SU-DHL-6 (cell line): ENCODE results near the gene PM20D1.
"Not testable (repeated sequence)": the region's sequence is repeated elsewhere in the genome, so short reads cannot be mapped to it uniquely, and the experiment has no call there.

Experiments used
- H2AFZ ChIP-seq: fragments of 200-600 bp; sonication (generic); 2 replicates; pipeline ENCODE4 v1.6.1; 2014; ENCODE audit warnings: low read depth, mild to moderate bottlenecking, moderate library complexity, mixed read lengths, antibody characterized with exemption, low read length; ENCODE audit not compliant: severe bottlenecking
- H3F3A ChIP-seq: fragments of 200-600 bp; shearing (Covaris generic); 2 replicates; pipeline ENCODE4 v1.6.0; 2016; ENCODE audit warnings: antibody characterized with exemption, mild to moderate bottlenecking; ENCODE audit not compliant: insufficient read depth
- H3K27ac ChIP-seq: fragments of 200-600 bp; sonication (generic); 2 replicates; pipeline ENCODE4 v1.5.1; 2016; ENCODE audit warnings: low read depth, mild to moderate bottlenecking, low read length, moderate library complexity, mixed read lengths
- H3K27me3 ChIP-seq: fragments of 200-600 bp; sonication (generic), shearing (Covaris generic); 2 replicates; pipeline ENCODE4 v1.6.0; 2014; ENCODE audit warnings: mild to moderate bottlenecking, low read length
- H3K36me3 ChIP-seq: fragments of 200-600 bp; sonication (generic); 2 replicates; pipeline ENCODE4 v1.6.1; 2014; ENCODE audit warnings: mild to moderate bottlenecking, low read length, mixed read lengths
- H3K4me2 ChIP-seq: fragments of 300-600, 200-600 bp; shearing (Covaris generic), sonication (generic); 2 replicates; pipeline ENCODE4 v1.6.0; 2014; ENCODE audit warnings: low read length, low read depth, mild to moderate bottlenecking; ENCODE audit not compliant: poor library complexity, severe bottlenecking
- H3K4me3 ChIP-seq: fragments of 200-600 bp; sonication (generic); 2 replicates; pipeline ENCODE4 v1.5.1; 2014; ENCODE audit warnings: antibody characterized with exemption, low read length, mild to moderate bottlenecking, mixed read lengths; ENCODE audit not compliant: insufficient read depth, poor library complexity, severe bottlenecking
- H3K79me2 ChIP-seq: fragments of 200-600 bp; sonication (generic); 2 replicates; pipeline ENCODE4 v1.6.1; 2014; ENCODE audit warnings: mild to moderate bottlenecking, low read length, moderate library complexity; ENCODE audit not compliant: insufficient read depth
- H3K9ac ChIP-seq: fragments of 200-600 bp; sonication (generic); 2 replicates; pipeline ENCODE4 v1.7.0; 2014; ENCODE audit warnings: mild to moderate bottlenecking, low read length
- H3K9me2 ChIP-seq: fragments of 200-600 bp; sonication (generic); replicated peaks from 2 replicates; pipeline ENCODE4 v1.6.1; 2014; ENCODE audit warnings: low read length; ENCODE audit not compliant: insufficient read depth
- H3K9me3 ChIP-seq: fragments of 200-600 bp; sonication (generic); 2 replicates; pipeline ENCODE4 v1.6.1; 2014; ENCODE audit warnings: low read length, mixed read lengths; ENCODE audit not compliant: insufficient read depth
- H4K20me1 ChIP-seq: fragments of 200-600 bp; sonication (generic); 2 replicates; pipeline ENCODE4 v1.6.1; 2014; ENCODE audit warnings: low read depth, mild to moderate bottlenecking, antibody characterized with exemption, low read length, moderate library complexity, mixed read lengths
- CTCF ChIP-seq: fragments of 200-600 bp; sonication (generic); IDR thresholded peaks from one replicate; pipeline ENCODE4 v1.5.1; 2017; ENCODE audit warnings: antibody characterized with exemption, mild to moderate bottlenecking, low read length, moderate library complexity; ENCODE audit not compliant: insufficient read depth, poor library complexity, severe bottlenecking
- EZH2phosphoT487 ChIP-seq: fragments of 200-600 bp; sonication (generic), shearing (Covaris generic); conservative IDR thresholded peaks from 2 replicates; pipeline ENCODE4 v1.6.1; 2018; ENCODE audit warnings: mild to moderate bottlenecking, antibody characterized with exemption, low read length, moderate library complexity, mixed read lengths

The PM20D1 gene

GRCh38 chr1:205849619-205850355 lies at the start of gene PM20D1:
TSS of gene PM20D1 (minus strand) at chr1:205850132. CDS start at chr1:205850072, 60 bp downstream.
- Histone ChIP-seq H2AFZ (peak within 1 kb of the TSS; percentile 12), H3K36me3 (no peaks in the 10 kb centered on the region), H3F3A (no peaks in the 10 kb centered on the region), H3K79me2 (no peaks in the 10 kb centered on the region), H4K20me1 (no peaks in the 10 kb centered on the region), H3K9ac (peak within 1 kb of the TSS; percentile 17), H3K9me3 (peaks cover 8% of the 10 kb centered on the region; the same call in 1 of the 2 replicates), H3K9me2 (no peaks in the 10 kb centered on the region), H3K27me3 (no peaks in the 10 kb centered on the region), H3K4me3 (peak within 1 kb of the TSS; percentile 36), H3K27ac (no peak within 1 kb of the TSS), H3K4me2 (peak within 1 kb of the TSS; percentile 44)
- TF ChIP-seq EZH2phosphoT487 (no peak), CTCF (no peak)

GRCh38 chr1:205896351-205896750 lies 46.4 kb upstream of the PM20D1 start:
- Histone ChIP-seq H3K4me3 (no peak overlapping the region), H3K36me3 (no peaks in the 10 kb centered on the region), H3K27ac (no peak overlapping the region), H3K27me3 (no peaks in the 10 kb centered on the region; the same call in 1 of the 2 replicates), H4K20me1 (no peaks in the 10 kb centered on the region), H3K9me2 (no peaks in the 10 kb centered on the region), H3K9me3 (no peaks in the 10 kb centered on the region), H3K9ac (no peak overlapping the region), H3K4me2 (no peak overlapping the region), H3K79me2 (no peaks in the 10 kb centered on the region), H2AFZ (no peak overlapping the region), H3F3A (no peaks in the 10 kb centered on the region)
- no peak for TF ChIP-seq CTCF

- H3K9me3 ChIP-seq, H3K27ac ChIP-seq, H3K4me3 ChIP-seq, H3K9me2 ChIP-seq, H3F3A ChIP-seq, H4K20me1 ChIP-seq, H3K36me3 ChIP-seq, H3K79me2 ChIP-seq, H2AFZ ChIP-seq, H3K27me3 ChIP-seq, H3K4me2 ChIP-seq, H3K9ac ChIP-seq: not testable (repeated sequence)
Observed at GRCh38 chr1:205894119-205894518, 44.2 kb upstream of the PM20D1 start.

- not testable (repeated sequence) for H2AFZ ChIP-seq, H3K9me3 ChIP-seq, H3K4me3 ChIP-seq, H3K9me2 ChIP-seq, H3K27ac ChIP-seq, H3K27me3 ChIP-seq, H3K9ac ChIP-seq, H4K20me1 ChIP-seq, H3F3A ChIP-seq, H3K79me2 ChIP-seq, H3K4me2 ChIP-seq, H3K36me3 ChIP-seq
Observed at GRCh38 chr1:205892175-205892574, 42.2 kb upstream of the PM20D1 start.

GRCh38 chr1:205891481-205891880 lies 41.5 kb upstream of the PM20D1 start:
- H3K27me3 ChIP-seq, H2AFZ ChIP-seq, H3K4me3 ChIP-seq, H3K79me2 ChIP-seq, H3F3A ChIP-seq, H3K9me3 ChIP-seq, H3K36me3 ChIP-seq, H4K20me1 ChIP-seq, H3K9ac ChIP-seq, H3K9me2 ChIP-seq, H3K4me2 ChIP-seq, H3K27ac ChIP-seq: not testable (repeated sequence)

- H3K9ac ChIP-seq, H3K9me3 ChIP-seq, H3F3A ChIP-seq, H3K27ac ChIP-seq, H3K27me3 ChIP-seq, H4K20me1 ChIP-seq, H3K79me2 ChIP-seq, H3K4me3 ChIP-seq, H3K36me3 ChIP-seq, H3K9me2 ChIP-seq, H3K4me2 ChIP-seq, H2AFZ ChIP-seq: not testable (repeated sequence)
Observed at GRCh38 chr1:205890631-205891030, 40.7 kb upstream of the PM20D1 start.

GRCh38 chr1:205889706-205890105 lies 39.8 kb upstream of the PM20D1 start:
- not testable (repeated sequence) for H3K9me3 ChIP-seq, H3K27me3 ChIP-seq, H3F3A ChIP-seq, H4K20me1 ChIP-seq, H2AFZ ChIP-seq, H3K9me2 ChIP-seq, H3K4me3 ChIP-seq, H3K9ac ChIP-seq, H3K27ac ChIP-seq, H3K36me3 ChIP-seq, H3K4me2 ChIP-seq, H3K79me2 ChIP-seq
